Measurements from ENCODE around the gene SPIRE2. TPM values are rescaled to one million over a fixed set of nuclear protein-coding genes. Genes with fewer than 3 reads are reported as not detected.
"Not testable (repeated sequence)": the region's sequence is repeated elsewhere in the genome, so short reads cannot be mapped to it uniquely, and the experiment has no call there.

SPIRE2 gene
- total RNA-seq, 1 donor from 2014 or later: 0.79 TPM

DNA sequence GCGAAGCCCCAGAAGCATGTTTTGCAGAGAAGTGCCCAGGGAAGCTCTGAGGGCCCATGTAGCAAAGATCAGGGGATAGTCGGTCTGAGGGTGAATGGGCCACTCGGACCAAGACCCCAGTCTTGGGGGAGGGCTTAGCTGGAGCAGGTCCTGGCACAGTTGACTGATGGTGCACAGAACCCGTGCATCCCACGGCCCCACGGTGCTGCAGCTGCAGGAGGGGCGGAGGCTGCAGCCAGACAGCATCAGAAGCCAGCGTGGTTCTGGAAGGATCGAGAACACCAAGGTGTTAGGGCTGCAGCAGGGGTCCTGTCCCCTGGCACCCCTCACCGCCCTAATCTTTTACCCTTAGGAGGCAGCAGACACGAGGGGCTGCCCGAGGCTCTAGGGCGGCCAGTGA lies 83.9 kb downstream of the SPIRE2 start:
- Histone ChIP-seq H3K36me3 (ENCODE audit: control insufficient read depth, insufficient read depth, low read length) (peaks cover 18% of the 10 kb centered on the region), H3K27me3 (ENCODE audit: control insufficient read depth, insufficient read depth, low read length) (no peaks in the 10 kb centered on the region), H3K4me3 (ENCODE audit: low read depth, low read length) (no peak overlapping the region)
- TF ChIP-seq, protein P1, sequence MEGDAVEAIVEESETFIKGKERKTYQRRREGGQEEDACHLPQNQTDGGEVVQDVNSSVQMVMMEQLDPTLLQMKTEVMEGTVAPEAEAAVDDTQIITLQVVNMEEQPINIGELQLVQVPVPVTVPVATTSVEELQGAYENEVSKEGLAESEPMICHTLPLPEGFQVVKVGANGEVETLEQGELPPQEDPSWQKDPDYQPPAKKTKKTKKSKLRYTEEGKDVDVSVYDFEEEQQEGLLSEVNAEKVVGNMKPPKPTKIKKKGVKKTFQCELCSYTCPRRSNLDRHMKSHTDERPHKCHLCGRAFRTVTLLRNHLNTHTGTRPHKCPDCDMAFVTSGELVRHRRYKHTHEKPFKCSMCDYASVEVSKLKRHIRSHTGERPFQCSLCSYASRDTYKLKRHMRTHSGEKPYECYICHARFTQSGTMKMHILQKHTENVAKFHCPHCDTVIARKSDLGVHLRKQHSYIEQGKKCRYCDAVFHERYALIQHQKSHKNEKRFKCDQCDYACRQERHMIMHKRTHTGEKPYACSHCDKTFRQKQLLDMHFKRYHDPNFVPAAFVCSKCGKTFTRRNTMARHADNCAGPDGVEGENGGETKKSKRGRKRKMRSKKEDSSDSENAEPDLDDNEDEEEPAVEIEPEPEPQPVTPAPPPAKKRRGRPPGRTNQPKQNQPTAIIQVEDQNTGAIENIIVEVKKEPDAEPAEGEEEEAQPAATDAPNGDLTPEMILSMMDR (IDR thresholded peaks at IDR 0.05; ENCODE audit: insufficient read depth, low read length, severe bottlenecking): no peak
- no peak for DNase-seq (ENCODE audit: low read depth)
- FAIRE-seq: no peak

DNA sequence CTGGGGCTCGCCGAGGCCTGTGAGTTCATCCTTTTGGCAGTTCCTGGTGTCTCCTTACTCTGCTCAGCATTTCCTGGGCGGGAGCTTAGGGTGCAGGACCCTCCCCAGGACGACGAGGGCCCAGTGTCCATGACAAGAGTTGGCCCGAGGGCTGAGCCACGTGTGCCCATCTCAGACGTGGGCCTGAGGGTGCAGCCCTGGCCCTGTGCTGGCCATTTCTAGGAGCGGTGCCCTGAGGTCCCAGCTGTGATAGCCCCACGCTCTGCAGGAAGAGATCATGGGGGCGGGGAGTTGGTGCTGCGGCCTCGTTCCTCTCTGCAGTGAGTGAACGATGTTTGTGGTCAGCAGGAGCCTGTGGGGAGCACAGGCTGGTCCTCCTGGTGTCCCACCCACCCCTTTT lies 84.4 kb downstream of the SPIRE2 start:
- TF ChIP-seq, protein P1 (IDR thresholded peaks at IDR 0.05; ENCODE audit: insufficient read depth, low read length, severe bottlenecking): no peak
- Histone ChIP-seq H3K4me3 (ENCODE audit: low read depth, low read length) (no peak overlapping the region), H3K27me3 (ENCODE audit: control insufficient read depth, insufficient read depth, low read length) (no peaks in the 10 kb centered on the region), H3K36me3 (ENCODE audit: control insufficient read depth, insufficient read depth, low read length) (peaks cover 18% of the 10 kb centered on the region)
- DNase-seq (ENCODE audit: low read depth) (no peak), FAIRE-seq (no peak)

DNA sequence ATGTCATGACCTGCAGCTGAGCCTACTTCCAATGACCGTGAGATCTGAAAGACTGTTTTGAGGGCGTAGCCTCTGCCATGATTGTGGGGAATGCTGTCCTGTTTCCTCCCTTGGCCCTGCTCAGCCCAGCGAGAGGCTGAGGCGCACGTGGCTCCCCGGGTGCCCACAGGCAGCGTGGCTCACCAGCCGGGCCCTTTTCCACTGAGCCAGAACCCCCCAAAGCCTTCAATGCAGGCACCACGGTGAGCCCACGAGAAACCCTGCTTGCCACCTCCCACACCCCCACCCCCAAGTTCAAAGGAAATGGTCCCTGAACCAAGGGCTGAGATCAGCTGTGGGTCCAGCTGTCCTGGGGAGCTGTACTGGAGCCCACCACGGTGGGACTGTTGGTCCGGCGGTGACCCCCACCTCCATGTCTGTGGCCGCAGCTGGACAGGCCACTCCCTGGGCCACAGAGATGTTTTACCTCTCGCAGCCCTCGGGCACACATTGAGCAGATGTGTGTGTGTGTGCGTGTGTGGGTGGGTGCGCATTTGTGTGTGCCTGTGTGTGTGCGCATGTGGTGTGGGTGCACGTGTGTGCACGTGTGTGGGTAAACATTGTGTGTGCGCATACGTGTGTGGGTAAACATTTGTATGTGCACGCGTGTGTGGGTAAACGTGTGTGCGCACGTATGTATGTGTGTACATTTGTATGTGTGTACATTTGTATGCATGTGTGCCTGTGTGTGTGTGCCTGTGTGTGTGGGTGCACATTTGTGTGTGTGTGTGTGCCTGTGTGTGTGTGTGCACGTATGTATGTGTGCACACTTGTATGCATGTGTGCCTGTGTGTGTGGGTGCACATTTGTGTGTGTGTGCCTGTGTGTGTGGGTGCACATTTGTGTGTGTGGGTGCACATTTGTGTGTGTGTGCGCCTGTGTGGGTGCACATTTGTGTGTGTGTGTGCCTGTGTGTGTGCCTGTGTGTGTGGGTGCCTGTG lies 85.4 kb downstream of the SPIRE2 start:
- DNase-seq (ENCODE audit: low read depth) (no peak), FAIRE-seq (peak; percentile 95)
- TF ChIP-seq, protein P1 (IDR thresholded peaks at IDR 0.05; ENCODE audit: insufficient read depth, low read length, severe bottlenecking): no peak
- H3K36me3 ChIP-seq (ENCODE audit: control insufficient read depth, insufficient read depth, low read length): peaks cover 14% of the 10 kb centered on the region
- no peaks in the 10 kb centered on the region for H3K27me3 ChIP-seq (ENCODE audit: control insufficient read depth, insufficient read depth, low read length)
- no peak overlapping the region for H3K4me3 ChIP-seq (ENCODE audit: low read depth, low read length)

DNA sequence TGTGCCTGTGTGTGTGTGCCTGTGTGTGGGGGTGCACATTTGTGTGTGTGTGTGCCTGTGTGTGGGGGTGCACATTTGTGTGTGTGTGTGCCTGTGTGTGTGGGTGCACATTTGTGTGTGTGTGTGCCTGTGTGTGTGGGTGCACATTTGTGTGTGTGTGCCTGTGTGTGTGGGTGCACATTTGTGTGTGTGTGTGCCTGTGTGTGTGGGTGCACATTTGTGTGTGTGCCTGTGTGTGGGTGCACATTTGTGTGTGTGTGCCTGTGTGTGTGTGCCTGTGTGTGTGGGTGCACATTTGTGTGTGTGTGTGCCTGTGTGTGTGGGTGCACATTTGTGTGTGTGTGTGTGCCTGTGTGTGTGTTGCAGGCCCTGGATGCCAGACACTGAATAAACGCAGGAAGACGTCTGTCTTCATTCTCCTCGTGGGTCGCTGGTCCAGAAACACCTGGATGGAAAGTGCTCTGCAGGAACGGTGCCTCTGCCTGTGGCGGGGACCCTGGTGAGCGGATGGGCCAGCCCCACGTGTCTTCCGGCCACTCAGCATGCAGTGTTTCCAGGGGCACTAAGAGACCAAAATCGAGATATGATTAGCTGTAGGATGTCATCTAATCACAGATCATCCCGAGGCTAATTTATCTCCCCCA lies 86.5 kb downstream of the SPIRE2 start:
- H3K4me3 ChIP-seq (ENCODE audit: low read depth, low read length); FAIRE-seq; H3K27me3 ChIP-seq (ENCODE audit: control insufficient read depth, insufficient read depth, low read length); DNase-seq (ENCODE audit: low read depth): not testable (repeated sequence)
- H3K36me3 ChIP-seq (ENCODE audit: control insufficient read depth, insufficient read depth, low read length): peaks cover 12% of the 10 kb centered on the region

DNA sequence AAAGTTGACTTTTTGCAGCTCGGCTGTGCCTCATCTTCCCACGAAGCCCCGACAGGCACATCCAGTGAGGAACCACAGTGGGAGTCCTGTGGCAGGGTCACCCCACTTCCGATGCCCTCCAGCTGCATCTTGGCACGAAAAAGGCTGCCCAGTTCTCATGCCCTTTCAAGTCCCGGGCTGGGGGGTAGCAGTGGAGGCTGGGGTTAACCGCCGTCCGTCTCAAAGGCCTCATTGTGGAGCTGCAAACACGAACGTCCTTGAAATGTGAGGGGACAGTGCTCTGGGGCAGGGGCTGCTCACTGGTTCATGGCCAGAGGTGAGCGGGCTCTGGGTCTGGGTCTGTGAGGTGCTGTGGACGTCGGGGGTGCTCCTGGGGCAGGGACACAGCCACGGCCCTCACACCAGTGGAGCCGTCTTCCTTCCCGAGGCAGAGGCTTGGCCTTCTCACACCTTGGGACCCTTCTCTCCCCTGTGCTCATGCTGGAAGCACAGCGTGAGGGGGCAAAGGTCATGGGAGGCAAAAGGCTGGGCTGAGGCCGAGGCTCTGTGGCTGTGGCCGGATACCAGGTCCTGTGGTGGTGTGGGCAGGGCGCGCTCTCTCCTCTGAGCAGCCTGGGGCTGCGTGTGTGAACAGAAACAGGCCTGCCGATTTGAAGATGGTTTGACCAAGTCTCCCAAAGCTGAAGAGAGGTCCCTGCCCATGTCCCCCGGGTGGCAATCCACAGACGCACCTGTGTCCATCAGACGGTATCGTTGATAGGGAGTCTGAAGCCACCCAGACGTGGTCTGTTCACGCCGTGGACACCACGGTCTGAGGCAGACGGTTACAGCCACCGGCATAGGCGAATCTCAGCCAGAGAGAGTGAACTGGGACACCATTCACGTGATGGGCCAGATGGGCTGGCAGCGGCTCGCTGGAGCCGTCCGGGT lies 87.3 kb downstream of the SPIRE2 start:
- Histone ChIP-seq H3K4me3 (ENCODE audit: low read depth, low read length) (no peak overlapping the region), H3K36me3 (ENCODE audit: control insufficient read depth, insufficient read depth, low read length) (peaks cover 9% of the 10 kb centered on the region), H3K27me3 (ENCODE audit: control insufficient read depth, insufficient read depth, low read length) (no peaks in the 10 kb centered on the region)
- DNase-seq (ENCODE audit: low read depth) (no peak), FAIRE-seq (no peak)
- TF ChIP-seq, protein P1 (IDR thresholded peaks at IDR 0.05; ENCODE audit: insufficient read depth, low read length, severe bottlenecking): no peak
